ENCODE results near the gene PTGIR.

PTGIR gene

DNA sequence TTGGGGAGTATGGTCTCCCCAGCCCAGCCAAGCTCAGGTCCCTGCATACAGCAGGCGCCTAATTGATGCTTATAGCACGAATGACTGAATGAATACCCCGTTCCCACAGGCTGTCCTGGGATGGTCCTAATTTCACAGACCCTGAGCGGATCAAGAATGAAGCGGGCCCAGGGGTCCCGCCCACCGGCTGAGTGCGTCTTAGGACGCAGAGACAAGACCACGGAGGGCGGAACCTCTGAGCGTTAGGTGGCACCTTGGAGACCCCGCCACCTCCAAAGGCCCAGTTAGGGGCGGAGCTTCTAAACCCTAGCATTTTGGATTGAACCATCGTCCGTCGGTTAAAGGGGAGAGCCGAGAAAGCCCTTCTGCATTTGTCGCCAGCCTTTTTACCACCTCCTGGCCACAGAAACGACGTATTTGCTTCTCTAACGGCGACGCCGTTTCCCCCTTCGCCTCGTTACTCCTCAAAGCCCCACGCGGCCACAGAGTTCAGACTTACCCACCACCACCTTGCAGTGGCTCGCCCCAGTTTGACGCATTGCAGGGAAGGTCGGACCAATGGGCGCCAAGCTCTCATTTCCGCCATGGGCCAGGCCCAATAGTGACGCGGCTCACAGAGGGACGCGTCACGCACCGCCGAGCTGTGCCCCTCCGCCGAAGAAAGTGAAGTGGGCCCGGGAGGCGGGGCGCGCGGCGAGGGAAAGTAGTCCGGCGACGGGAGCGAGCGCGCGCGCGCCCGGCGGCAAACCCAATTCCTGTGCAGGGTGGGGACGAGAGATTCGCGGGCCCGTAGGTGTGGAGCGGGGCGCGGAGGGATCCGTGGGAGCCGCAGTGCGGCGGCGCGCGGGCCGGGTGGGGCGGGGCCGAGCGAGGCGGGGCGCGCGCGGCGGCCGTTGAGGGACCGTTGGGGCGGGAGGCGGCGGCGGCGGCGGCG, 24.2 kb downstream of the PTGIR start:
- Histone ChIP-seq H3K4me1 (ENCODE audit: insufficient read depth, low read length, poor library complexity, severe bottlenecking) (peaks cover 35% of the 10 kb centered on the region), H3K27me3 (ENCODE audit: insufficient read depth, low read length, poor library complexity, severe bottlenecking) (peaks cover 6% of the 10 kb centered on the region), H3K79me2 (ENCODE audit: insufficient read depth, low read length) (peaks cover 45% of the 10 kb centered on the region), H3K4me3 (ENCODE audit: low read length, poor library complexity, severe bottlenecking) (peak overlapping the region; percentile 100), H4K20me1 (ENCODE audit: insufficient read depth, low read length, poor library complexity, severe bottlenecking) (peaks cover 43% of the 10 kb centered on the region), H3K9me3 (ENCODE audit: insufficient read depth, low read depth, low read length) (no peaks in the 10 kb centered on the region), H3K9me2 (replicated peaks; ENCODE audit: low read depth, low read length) (no peaks in the 10 kb centered on the region), H3F3A (ENCODE audit: low read depth) (no peaks in the 10 kb centered on the region), H2AFZ (ENCODE audit: low read length) (peak overlapping the region; percentile 100), H3K9ac (ENCODE audit: low read depth, low read length, poor library complexity, severe bottlenecking) (peak overlapping the region; percentile 100), H3K36me3 (ENCODE audit: insufficient read depth, low read length) (peaks cover 5% of the 10 kb centered on the region; the same call in 1 of the 2 replicates), H3K4me2 (ENCODE audit: low read depth, low read length, poor library complexity, severe bottlenecking) (peak overlapping the region; percentile 75)
- TF ChIP-seq, protein P1, sequence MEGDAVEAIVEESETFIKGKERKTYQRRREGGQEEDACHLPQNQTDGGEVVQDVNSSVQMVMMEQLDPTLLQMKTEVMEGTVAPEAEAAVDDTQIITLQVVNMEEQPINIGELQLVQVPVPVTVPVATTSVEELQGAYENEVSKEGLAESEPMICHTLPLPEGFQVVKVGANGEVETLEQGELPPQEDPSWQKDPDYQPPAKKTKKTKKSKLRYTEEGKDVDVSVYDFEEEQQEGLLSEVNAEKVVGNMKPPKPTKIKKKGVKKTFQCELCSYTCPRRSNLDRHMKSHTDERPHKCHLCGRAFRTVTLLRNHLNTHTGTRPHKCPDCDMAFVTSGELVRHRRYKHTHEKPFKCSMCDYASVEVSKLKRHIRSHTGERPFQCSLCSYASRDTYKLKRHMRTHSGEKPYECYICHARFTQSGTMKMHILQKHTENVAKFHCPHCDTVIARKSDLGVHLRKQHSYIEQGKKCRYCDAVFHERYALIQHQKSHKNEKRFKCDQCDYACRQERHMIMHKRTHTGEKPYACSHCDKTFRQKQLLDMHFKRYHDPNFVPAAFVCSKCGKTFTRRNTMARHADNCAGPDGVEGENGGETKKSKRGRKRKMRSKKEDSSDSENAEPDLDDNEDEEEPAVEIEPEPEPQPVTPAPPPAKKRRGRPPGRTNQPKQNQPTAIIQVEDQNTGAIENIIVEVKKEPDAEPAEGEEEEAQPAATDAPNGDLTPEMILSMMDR (conservative IDR thresholded peaks at IDR 0.05; ENCODE audit: low read length): no peak
- TF ChIP-seq EZH2phosphoT487 (IDR thresholded peaks at IDR 0.05; ENCODE audit: borderline replicate concordance): no peak

DNA sequence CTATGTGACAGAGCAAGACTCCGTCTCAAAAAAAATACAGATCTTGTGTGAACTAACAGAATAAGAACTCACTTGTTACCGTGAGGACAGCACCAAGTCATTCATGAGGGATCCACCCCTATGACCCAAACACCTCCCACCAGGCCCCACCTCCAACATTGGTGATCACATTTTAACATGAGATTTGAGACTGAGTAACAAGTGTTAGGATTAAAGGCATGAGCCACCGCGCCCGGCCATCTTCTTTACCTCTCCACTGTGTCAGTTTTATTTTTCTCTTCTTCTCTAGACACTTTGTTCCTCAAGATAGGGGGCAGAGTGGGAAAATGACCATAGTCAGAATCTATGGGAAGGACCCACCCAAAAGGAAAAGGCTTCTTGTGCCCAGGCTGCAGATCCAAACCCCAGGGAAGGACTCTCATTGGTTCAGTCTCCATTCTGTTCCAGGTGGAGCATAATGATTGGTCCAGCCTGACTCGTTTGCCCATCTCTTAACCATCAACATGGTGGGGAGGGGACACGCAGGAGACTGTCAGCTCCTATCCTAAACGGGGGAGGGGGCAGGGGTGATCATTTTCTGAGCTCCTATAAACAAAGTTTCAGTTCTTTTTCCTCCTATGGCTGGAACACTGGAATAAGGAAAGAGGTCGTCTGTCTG, 25.0 kb downstream of the PTGIR start:
- H3K36me3 ChIP-seq (ENCODE audit: insufficient read depth, low read length): peaks cover 3% of the 10 kb centered on the region; the same call in 1 of the 2 replicates
- peaks cover 37% of the 10 kb centered on the region for H3K79me2 ChIP-seq (ENCODE audit: insufficient read depth, low read length)
- H4K20me1 ChIP-seq (ENCODE audit: insufficient read depth, low read length, poor library complexity, severe bottlenecking): peaks cover 35% of the 10 kb centered on the region
- TF ChIP-seq, protein P1 (conservative IDR thresholded peaks at IDR 0.05; ENCODE audit: low read length): no peak
- TF ChIP-seq EZH2phosphoT487 (IDR thresholded peaks at IDR 0.05; ENCODE audit: borderline replicate concordance): no peak
- peaks cover 28% of the 10 kb centered on the region for H3K4me1 ChIP-seq (ENCODE audit: insufficient read depth, low read length, poor library complexity, severe bottlenecking)
- peak overlapping the region; percentile 100 for H2AFZ ChIP-seq (ENCODE audit: low read length)
- no peaks in the 10 kb centered on the region for H3K9me2 ChIP-seq (replicated peaks; ENCODE audit: low read depth, low read length)
- H3K9ac ChIP-seq (ENCODE audit: low read depth, low read length, poor library complexity, severe bottlenecking): peak overlapping the region; percentile 100
- H3F3A ChIP-seq (ENCODE audit: low read depth): no peaks in the 10 kb centered on the region
- peaks cover 6% of the 10 kb centered on the region for H3K27me3 ChIP-seq (ENCODE audit: insufficient read depth, low read length, poor library complexity, severe bottlenecking)
- H3K9me3 ChIP-seq (ENCODE audit: insufficient read depth, low read depth, low read length): no peaks in the 10 kb centered on the region
- H3K4me2 ChIP-seq (ENCODE audit: low read depth, low read length, poor library complexity, severe bottlenecking): peak overlapping the region; percentile 75
- peak overlapping the region; percentile 100 for H3K4me3 ChIP-seq (ENCODE audit: low read length, poor library complexity, severe bottlenecking)

DNA sequence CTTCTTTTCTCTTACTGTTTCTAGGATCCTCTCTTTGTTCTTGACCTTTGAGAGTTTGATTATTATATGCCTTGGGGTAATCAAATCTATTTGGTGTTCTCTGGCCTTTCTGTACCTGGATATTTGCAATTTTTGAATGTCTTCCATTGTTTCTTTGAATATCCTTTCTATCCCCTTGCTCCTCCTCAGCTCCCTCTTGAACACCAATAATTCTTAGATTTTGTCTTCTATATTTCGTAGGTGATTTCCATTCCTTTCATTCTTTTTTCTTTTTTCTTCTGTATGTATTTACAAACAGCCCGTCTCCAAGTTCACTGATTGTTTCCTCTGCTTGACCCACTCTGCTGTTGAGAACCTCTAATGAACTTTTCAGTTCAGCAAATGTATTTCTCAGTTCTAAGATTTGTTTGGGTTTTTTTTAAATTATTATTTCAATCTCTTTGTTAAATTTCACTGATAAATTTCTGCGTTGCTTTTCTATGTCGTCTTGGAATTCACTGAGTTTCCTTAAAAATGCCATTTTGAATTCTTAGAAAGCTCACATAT, 26.4 kb downstream of the PTGIR start:
- H3K27me3 ChIP-seq (ENCODE audit: insufficient read depth, low read length, poor library complexity, severe bottlenecking): peaks cover 6% of the 10 kb centered on the region
- H2AFZ ChIP-seq (ENCODE audit: low read length): no peak overlapping the region
- H3F3A ChIP-seq (ENCODE audit: low read depth): no peaks in the 10 kb centered on the region
- H3K4me2 ChIP-seq (ENCODE audit: low read depth, low read length, poor library complexity, severe bottlenecking): no peak overlapping the region
- H3K79me2 ChIP-seq (ENCODE audit: insufficient read depth, low read length): peaks cover 23% of the 10 kb centered on the region
- H3K4me1 ChIP-seq (ENCODE audit: insufficient read depth, low read length, poor library complexity, severe bottlenecking): peaks cover 15% of the 10 kb centered on the region
- no peaks in the 10 kb centered on the region for H3K9me2 ChIP-seq (replicated peaks; ENCODE audit: low read depth, low read length)
- H3K9ac ChIP-seq (ENCODE audit: low read depth, low read length, poor library complexity, severe bottlenecking): no peak overlapping the region
- peaks cover 21% of the 10 kb centered on the region for H4K20me1 ChIP-seq (ENCODE audit: insufficient read depth, low read length, poor library complexity, severe bottlenecking)
- H3K4me3 ChIP-seq (ENCODE audit: low read length, poor library complexity, severe bottlenecking): no peak overlapping the region
- peaks cover 3% of the 10 kb centered on the region; the same call in 1 of the 2 replicates for H3K36me3 ChIP-seq (ENCODE audit: insufficient read depth, low read length)
- no peaks in the 10 kb centered on the region for H3K9me3 ChIP-seq (ENCODE audit: insufficient read depth, low read depth, low read length)
- no peak for TF ChIP-seq EZH2phosphoT487 (IDR thresholded peaks at IDR 0.05; ENCODE audit: borderline replicate concordance)
- TF ChIP-seq, protein P1 (conservative IDR thresholded peaks at IDR 0.05; ENCODE audit: low read length): no peak
